Activated CD8-positive, alpha-beta T cell treated with anti-CD3 and anti-CD28 coated beads for 36 hours (primary cell): ENCODE data around the gene RAB40C. TPM values are rescaled to one million over a fixed set of nuclear protein-coding genes. Genes with fewer than 3 reads are reported as not detected.

Source experiments
- ATAC-seq: fragments of 200-7000 bp; cut with Tn5 transposase; one replicate; pipeline ENCODE4 v1.10.0; 2021; ENCODE audit warnings: mild to moderate bottlenecking, moderate library complexity
- CTCF ChIA-PET: fragments of 350-600 bp; sonication (Branson Sonifier 250); formaldehyde crosslinking; loops from one replicate; lab custom pipeline; 2021; ENCODE audit warnings: antibody characterized with exemption; lab: Charles Lee
- POLR2A ChIA-PET: fragments of 350-600 bp; sonication (Branson Sonifier 250); formaldehyde crosslinking; loops from one replicate; lab custom pipeline; 2021; ENCODE audit warnings: antibody characterized with exemption; lab: Charles Lee
- DNase-seq: peaks from one replicate; pipeline ENCODE4 v3.0.0-alpha.2; 2020
- H3K27ac Mint-ChIP-seq: one replicate; pipeline ENCODE4 v1.8.0; 2021; ENCODE audit warnings: mild to moderate bottlenecking, mixed read lengths
- H3K27me3 Mint-ChIP-seq: one replicate; pipeline ENCODE4 v1.8.0; 2021; ENCODE audit warnings: mixed read lengths
- H3K36me3 Mint-ChIP-seq: one replicate; pipeline ENCODE4 v1.8.0; 2021; ENCODE audit warnings: low read depth, mixed read lengths
- H3K4me1 Mint-ChIP-seq: one replicate; pipeline ENCODE4 v1.8.0; 2021; ENCODE audit warnings: low read depth, mixed read lengths
- H3K4me3 Mint-ChIP-seq: one replicate; pipeline ENCODE4 v1.8.0; 2021; ENCODE audit warnings: mild to moderate bottlenecking, moderate library complexity, mixed read lengths
- H3K9me3 Mint-ChIP-seq: one replicate; pipeline ENCODE4 v1.8.0; 2021; ENCODE audit warnings: mixed read lengths
- intact Hi-C: fragments of 100-400 bp; cut with micrococcal nuclease; formaldehyde crosslinking; loops from one replicate; pipeline ENCODE4 v1.10.0; 2022
- total RNA-seq, 2 experiments: library from RNA; stranded (reverse); gene quantifications; one replicate each; pipeline ENCODE4 v1.2.3, GENCODE V29; 2021
- TF ChIP-seq, protein P1 (sequence below): fragments of 200-600 bp; IDR thresholded peaks from one replicate; pipeline ENCODE4 v1.8.0; 2022; ENCODE audit warnings: antibody characterized with exemption, mild to moderate bottlenecking

Gene RAB40C
- total RNA-seq, 2 experiments from 2014 or later: 8.1 to 8.8 TPM

- ATAC-seq (no peak), DNase-seq (no peak)
- Mint-ChIP-seq H3K27ac (no peak overlapping the region), H3K9me3 (no peaks in the 10 kb centered on the region), H3K4me3 (no peak overlapping the region), H3K36me3 (peaks cover 9% of the 10 kb centered on the region), H3K4me1 (peaks cover 22% of the 10 kb centered on the region), H3K27me3 (no peaks in the 10 kb centered on the region)
- ChIA-PET POLR2A (no interaction called here), CTCF (interaction anchor here (0.9 kb wide), 2 partner anchors 22 to 44 kb away, joined by 3 read pairs; partner anchors contain the start of gene METTL26)
- intact Hi-C loops: no loop called here
- TF ChIP-seq, protein P1, sequence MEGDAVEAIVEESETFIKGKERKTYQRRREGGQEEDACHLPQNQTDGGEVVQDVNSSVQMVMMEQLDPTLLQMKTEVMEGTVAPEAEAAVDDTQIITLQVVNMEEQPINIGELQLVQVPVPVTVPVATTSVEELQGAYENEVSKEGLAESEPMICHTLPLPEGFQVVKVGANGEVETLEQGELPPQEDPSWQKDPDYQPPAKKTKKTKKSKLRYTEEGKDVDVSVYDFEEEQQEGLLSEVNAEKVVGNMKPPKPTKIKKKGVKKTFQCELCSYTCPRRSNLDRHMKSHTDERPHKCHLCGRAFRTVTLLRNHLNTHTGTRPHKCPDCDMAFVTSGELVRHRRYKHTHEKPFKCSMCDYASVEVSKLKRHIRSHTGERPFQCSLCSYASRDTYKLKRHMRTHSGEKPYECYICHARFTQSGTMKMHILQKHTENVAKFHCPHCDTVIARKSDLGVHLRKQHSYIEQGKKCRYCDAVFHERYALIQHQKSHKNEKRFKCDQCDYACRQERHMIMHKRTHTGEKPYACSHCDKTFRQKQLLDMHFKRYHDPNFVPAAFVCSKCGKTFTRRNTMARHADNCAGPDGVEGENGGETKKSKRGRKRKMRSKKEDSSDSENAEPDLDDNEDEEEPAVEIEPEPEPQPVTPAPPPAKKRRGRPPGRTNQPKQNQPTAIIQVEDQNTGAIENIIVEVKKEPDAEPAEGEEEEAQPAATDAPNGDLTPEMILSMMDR: no peak
These were observed 2.8 kb downstream of the RAB40C start for GRCh38 chr16:592518-593306.

- Mint-ChIP-seq H3K4me1 (peaks cover 22% of the 10 kb centered on the region), H3K9me3 (no peaks in the 10 kb centered on the region), H3K27me3 (no peaks in the 10 kb centered on the region), H3K27ac (peak overlapping the region; percentile 12), H3K4me3 (no peak overlapping the region), H3K36me3 (peaks cover 2% of the 10 kb centered on the region)
- ChIA-PET CTCF (interaction anchor here (0.9 kb wide), 1 partner anchor 23 kb away, joined by 3 read pairs; no protein-coding TSS in a partner anchor), POLR2A (no interaction called here)
- ATAC-seq (no peak), DNase-seq (no peak)
- TF ChIP-seq, protein P1: no peak
- intact Hi-C loops: no loop called here
These were observed 3.5 kb downstream of the RAB40C start for GRCh38 chr16:593406-593805.

GRCh38 chr16:593807-594206 lies 3.9 kb downstream of the RAB40C start:
- intact Hi-C loops: no loop called here
- H3K4me1 Mint-ChIP-seq: peaks cover 22% of the 10 kb centered on the region
- ChIA-PET CTCF (no interaction called here), POLR2A (no interaction called here)
- no peaks in the 10 kb centered on the region for H3K36me3 Mint-ChIP-seq
- H3K4me3 Mint-ChIP-seq: no peak overlapping the region
- H3K27me3 Mint-ChIP-seq: no peaks in the 10 kb centered on the region
- no peaks in the 10 kb centered on the region for H3K9me3 Mint-ChIP-seq
- DNase-seq (no peak), ATAC-seq (no peak)
- TF ChIP-seq, protein P1: no peak
- peak overlapping the region; percentile 12 for H3K27ac Mint-ChIP-seq

DNA sequence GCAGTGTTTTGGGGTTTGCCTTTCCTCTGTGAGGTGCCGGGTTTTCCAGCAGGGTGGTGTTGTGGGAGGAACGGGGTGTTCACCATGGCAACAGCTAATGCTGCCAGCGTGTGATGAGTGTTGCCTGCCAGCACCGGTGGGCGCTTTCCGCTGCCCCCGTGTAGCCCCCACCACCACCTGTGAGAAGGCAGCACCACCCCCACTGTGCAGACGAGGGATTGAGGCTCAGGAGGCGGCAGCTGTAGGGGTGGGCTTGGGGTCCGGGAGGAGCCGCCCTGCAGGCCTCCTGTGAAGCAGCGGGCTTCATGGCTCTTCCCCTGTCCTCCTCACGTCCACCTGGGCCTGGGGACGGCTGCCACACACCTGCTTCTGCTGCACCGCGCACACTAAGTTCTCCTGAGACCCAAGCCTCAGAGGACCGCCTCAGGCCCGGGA lies 5.2 kb downstream of the RAB40C start:
- no peak for DNase-seq
- intact Hi-C loops: no loop called here
- ATAC-seq: no peak
- H3K27ac Mint-ChIP-seq: no peak overlapping the region
- H3K9me3 Mint-ChIP-seq: no peaks in the 10 kb centered on the region
- ChIA-PET CTCF (no interaction called here), POLR2A (no interaction called here)
- peaks cover 22% of the 10 kb centered on the region for H3K4me1 Mint-ChIP-seq
- H3K27me3 Mint-ChIP-seq: no peaks in the 10 kb centered on the region
- no peak overlapping the region for H3K4me3 Mint-ChIP-seq
- TF ChIP-seq, protein P1: no peak
- no peaks in the 10 kb centered on the region for H3K36me3 Mint-ChIP-seq
